Loucy (cell line): Measurements from ENCODE around the gene MEMO1.

Experiments
- EZH2phosphoT487 ChIP-seq: fragments of 200-600 bp; IDR thresholded peaks from 2 replicates; pipeline ENCODE4 v1.6.1; 2018; ENCODE audit warnings: antibody characterized with exemption, mild to moderate bottlenecking, moderate library complexity, borderline replicate concordance
- TF ChIP-seq, protein P1 (sequence below): fragments of 200-600 bp; sonication (generic); conservative IDR thresholded peaks from 2 replicates; pipeline ENCODE4 v1.5.1; 2014; ENCODE audit warnings: mild to moderate bottlenecking, antibody characterized with exemption, low read length

DNA sequence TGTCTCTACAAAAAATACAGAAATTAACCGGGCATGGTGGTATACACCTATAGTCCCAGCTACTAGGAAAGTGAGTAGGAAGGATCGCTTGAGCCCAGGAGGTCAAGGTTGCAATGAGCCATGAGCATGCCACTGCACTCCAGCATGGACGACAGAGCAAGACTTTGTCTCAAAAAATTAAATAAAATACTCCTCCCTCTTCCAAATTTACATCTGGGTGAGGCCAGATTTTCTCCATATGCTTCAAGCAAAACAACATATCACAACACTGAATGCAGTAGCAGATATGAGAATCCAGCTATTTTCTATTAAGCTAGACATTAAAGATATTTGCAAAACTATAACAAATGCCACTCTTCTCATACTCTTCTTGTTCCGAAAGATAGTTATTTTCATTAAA, 20.9 kb downstream of the MEMO1 start:
- TF ChIP-seq, protein P1, sequence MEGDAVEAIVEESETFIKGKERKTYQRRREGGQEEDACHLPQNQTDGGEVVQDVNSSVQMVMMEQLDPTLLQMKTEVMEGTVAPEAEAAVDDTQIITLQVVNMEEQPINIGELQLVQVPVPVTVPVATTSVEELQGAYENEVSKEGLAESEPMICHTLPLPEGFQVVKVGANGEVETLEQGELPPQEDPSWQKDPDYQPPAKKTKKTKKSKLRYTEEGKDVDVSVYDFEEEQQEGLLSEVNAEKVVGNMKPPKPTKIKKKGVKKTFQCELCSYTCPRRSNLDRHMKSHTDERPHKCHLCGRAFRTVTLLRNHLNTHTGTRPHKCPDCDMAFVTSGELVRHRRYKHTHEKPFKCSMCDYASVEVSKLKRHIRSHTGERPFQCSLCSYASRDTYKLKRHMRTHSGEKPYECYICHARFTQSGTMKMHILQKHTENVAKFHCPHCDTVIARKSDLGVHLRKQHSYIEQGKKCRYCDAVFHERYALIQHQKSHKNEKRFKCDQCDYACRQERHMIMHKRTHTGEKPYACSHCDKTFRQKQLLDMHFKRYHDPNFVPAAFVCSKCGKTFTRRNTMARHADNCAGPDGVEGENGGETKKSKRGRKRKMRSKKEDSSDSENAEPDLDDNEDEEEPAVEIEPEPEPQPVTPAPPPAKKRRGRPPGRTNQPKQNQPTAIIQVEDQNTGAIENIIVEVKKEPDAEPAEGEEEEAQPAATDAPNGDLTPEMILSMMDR: no peak
- no peak for TF ChIP-seq EZH2phosphoT487
